ENCODE results near the gene F3. TPM values are rescaled to one million over a fixed set of nuclear protein-coding genes. Genes with fewer than 3 reads are reported as not detected.

Gene F3
- total and polyA plus RNA-seq, 2 of the 13 experiments (the other 11 are each of a cell fraction or from before 2014, with no cell fraction given), result 5.8 to 9.0 TPM

DNA sequence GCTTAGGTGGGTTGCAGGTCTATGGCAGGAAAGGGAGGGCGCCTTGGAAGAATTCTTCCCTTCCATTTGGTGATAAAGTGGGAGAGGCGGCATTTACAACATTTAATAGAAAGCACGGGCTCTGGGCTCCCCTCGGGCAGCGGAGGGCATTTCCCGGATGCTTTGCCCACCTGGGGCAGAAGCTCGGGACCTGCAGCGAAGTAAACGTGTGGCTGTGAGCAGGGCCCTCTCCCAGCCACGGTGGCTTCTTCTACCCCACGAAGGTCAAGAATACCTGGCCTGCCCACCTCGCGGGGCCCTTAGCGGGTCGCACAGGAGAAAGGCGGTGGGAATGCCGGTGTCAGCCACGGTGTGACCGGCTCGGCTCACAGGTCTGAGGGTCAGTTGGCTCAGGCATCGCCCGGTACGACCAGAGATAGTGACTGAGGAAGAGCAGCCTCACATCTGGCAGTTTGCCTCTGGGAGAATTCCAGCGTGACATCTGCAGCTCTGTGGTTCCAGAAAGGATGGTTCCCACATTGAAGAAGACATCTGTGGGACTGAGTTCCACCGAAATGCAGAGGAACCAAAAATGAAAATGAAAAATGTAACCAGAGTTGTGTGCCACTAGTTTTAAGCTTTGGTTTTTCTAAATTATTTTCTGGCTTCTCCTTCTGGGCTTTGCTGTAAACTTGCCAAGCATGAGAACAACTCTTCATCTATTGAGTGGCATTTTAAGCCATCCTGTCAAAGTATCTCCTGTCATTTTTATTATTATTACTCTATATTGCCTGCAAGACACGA is 720 bp upstream of the F3 start (continued):
- TF ChIP-seq, protein P1, sequence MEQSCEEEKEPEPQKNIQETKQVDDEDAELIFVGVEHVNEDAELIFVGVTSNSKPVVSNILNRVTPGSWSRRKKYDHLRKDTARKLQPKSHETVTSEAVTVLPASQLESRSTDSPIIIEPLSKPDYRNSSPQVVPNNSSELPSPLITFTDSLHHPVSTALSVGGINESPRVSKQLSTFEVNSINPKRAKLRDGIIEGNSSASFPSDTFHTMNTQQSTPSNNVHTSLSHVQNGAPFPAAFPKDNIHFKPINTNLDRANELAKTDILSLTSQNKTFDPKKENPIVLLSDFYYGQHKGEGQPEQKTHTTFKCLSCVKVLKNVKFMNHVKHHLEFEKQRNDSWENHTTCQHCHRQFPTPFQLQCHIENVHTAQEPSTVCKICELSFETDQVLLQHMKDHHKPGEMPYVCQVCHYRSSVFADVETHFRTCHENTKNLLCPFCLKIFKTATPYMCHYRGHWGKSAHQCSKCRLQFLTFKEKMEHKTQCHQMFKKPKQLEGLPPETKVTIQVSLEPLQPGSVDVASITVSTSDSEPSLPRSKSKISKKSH (CRISPR knock-in tag; IDR thresholded peaks at IDR 0.05; ENCODE audit: borderline replicate concordance), result peak; percentile 25; the same call in 1 of the 2 replicates
- TF ChIP-seq RXRA (CRISPR knock-in tag; IDR thresholded peaks at IDR 0.05), result no peak
- TF ChIP-seq GFI1 (CRISPR knock-in tag; IDR thresholded peaks at IDR 0.05; ENCODE audit: borderline replicate concordance), result no peak
- TF ChIP-seq, protein P2, sequence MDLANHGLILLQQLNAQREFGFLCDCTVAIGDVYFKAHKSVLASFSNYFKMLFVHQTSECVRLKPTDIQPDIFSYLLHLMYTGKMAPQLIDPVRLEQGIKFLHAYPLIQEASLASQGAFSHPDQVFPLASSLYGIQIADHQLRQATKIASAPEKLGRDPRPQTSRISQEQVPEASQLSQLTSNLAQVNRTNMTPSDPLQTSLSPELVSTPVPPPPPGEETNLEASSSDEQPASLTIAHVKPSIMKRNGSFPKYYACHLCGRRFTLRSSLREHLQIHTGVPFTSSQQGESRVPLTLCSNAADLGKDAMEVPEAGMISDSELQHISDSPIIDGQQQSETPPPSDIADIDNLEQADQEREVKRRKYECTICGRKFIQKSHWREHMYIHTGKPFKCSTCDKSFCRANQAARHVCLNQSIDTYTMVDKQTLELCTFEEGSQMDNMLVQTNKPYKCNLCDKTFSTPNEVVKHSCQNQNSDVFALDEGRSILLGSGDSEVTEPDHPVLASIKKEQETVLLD (CRISPR knock-in tag; IDR thresholded peaks at IDR 0.05; ENCODE audit: low read depth), result no peak
- no peak for TF ChIP-seq NFYC (CRISPR knock-in tag; IDR thresholded peaks at IDR 0.05)
- peak; percentile 6; the same call in 1 of the 2 replicates for TF ChIP-seq ZFY (CRISPR knock-in tag; IDR thresholded peaks at IDR 0.05)
- TF ChIP-seq LCORL (IDR thresholded peaks at IDR 0.05), result no peak
- TF ChIP-seq LCORL (CRISPR knock-in tag; IDR thresholded peaks at IDR 0.05), result peak; percentile 46; the same call in 1 of the 2 replicates
- no peak for TF ChIP-seq FOXC1 (CRISPR knock-in tag; IDR thresholded peaks at IDR 0.05; ENCODE audit: borderline replicate concordance)
- TF ChIP-seq ZNF264 (CRISPR knock-in tag; IDR thresholded peaks at IDR 0.05), result no peak
- TF ChIP-seq PLSCR1 (CRISPR knock-in tag; IDR thresholded peaks at IDR 0.05; ENCODE audit: borderline replicate concordance), result no peak
- TF ChIP-seq KDM2A (CRISPR knock-in tag; IDR thresholded peaks at IDR 0.05; ENCODE audit: borderline replicate concordance, low read depth), result peak; percentile 8; the same call in 1 of the 2 replicates
- TF ChIP-seq FOXO1 (CRISPR knock-in tag; IDR thresholded peaks at IDR 0.05), result no peak
- no peak for TF ChIP-seq ZNF720 (CRISPR knock-in tag; IDR thresholded peaks at IDR 0.05)
- TF ChIP-seq, protein P3, sequence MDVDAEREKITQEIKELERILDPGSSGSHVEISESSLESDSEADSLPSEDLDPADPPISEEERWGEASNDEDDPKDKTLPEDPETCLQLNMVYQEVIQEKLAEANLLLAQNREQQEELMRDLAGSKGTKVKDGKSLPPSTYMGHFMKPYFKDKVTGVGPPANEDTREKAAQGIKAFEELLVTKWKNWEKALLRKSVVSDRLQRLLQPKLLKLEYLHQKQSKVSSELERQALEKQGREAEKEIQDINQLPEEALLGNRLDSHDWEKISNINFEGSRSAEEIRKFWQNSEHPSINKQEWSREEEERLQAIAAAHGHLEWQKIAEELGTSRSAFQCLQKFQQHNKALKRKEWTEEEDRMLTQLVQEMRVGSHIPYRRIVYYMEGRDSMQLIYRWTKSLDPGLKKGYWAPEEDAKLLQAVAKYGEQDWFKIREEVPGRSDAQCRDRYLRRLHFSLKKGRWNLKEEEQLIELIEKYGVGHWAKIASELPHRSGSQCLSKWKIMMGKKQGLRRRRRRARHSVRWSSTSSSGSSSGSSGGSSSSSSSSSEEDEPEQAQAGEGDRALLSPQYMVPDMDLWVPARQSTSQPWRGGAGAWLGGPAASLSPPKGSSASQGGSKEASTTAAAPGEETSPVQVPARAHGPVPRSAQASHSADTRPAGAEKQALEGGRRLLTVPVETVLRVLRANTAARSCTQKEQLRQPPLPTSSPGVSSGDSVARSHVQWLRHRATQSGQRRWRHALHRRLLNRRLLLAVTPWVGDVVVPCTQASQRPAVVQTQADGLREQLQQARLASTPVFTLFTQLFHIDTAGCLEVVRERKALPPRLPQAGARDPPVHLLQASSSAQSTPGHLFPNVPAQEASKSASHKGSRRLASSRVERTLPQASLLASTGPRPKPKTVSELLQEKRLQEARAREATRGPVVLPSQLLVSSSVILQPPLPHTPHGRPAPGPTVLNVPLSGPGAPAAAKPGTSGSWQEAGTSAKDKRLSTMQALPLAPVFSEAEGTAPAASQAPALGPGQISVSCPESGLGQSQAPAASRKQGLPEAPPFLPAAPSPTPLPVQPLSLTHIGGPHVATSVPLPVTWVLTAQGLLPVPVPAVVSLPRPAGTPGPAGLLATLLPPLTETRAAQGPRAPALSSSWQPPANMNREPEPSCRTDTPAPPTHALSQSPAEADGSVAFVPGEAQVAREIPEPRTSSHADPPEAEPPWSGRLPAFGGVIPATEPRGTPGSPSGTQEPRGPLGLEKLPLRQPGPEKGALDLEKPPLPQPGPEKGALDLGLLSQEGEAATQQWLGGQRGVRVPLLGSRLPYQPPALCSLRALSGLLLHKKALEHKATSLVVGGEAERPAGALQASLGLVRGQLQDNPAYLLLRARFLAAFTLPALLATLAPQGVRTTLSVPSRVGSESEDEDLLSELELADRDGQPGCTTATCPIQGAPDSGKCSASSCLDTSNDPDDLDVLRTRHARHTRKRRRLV (CRISPR knock-in tag; IDR thresholded peaks at IDR 0.05), result no peak
- no peak for TF ChIP-seq MAF1 (CRISPR knock-in tag; IDR thresholded peaks at IDR 0.05; ENCODE audit: borderline replicate concordance)
- TF ChIP-seq ZSCAN25 (CRISPR knock-in tag; IDR thresholded peaks at IDR 0.05), result no peak
- TF ChIP-seq, protein P4, sequence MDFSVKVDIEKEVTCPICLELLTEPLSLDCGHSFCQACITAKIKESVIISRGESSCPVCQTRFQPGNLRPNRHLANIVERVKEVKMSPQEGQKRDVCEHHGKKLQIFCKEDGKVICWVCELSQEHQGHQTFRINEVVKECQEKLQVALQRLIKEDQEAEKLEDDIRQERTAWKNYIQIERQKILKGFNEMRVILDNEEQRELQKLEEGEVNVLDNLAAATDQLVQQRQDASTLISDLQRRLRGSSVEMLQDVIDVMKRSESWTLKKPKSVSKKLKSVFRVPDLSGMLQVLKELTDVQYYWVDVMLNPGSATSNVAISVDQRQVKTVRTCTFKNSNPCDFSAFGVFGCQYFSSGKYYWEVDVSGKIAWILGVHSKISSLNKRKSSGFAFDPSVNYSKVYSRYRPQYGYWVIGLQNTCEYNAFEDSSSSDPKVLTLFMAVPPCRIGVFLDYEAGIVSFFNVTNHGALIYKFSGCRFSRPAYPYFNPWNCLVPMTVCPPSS (IDR thresholded peaks at IDR 0.05), result no peak
- no peak for TF ChIP-seq SPEN (CRISPR knock-in tag; IDR thresholded peaks at IDR 0.05; ENCODE audit: low read depth)
